ENCODE measurements around the gene CD59. TPM values are rescaled to one million over a fixed set of nuclear protein-coding genes. Genes with fewer than 3 reads are reported as not detected.

CD59 gene
- total and polyA plus RNA-seq, 2 experiments from 2014 or later, result 298 to 346 TPM

GRCh38 chr11:33770236-33770635 is 34.0 kb upstream of the CD59 start:
- no peaks in the 10 kb centered on the region for H3K9me3 ChIP-seq (ENCODE audit: low read depth)
- H3K27ac ChIP-seq, result no peak overlapping the region
- no peak for TF ChIP-seq EZH2phosphoT487 (IDR thresholded peaks at IDR 0.05; ENCODE audit: low read depth, severe bottlenecking, unreplicated experiment)
- TF ChIP-seq, protein P1, sequence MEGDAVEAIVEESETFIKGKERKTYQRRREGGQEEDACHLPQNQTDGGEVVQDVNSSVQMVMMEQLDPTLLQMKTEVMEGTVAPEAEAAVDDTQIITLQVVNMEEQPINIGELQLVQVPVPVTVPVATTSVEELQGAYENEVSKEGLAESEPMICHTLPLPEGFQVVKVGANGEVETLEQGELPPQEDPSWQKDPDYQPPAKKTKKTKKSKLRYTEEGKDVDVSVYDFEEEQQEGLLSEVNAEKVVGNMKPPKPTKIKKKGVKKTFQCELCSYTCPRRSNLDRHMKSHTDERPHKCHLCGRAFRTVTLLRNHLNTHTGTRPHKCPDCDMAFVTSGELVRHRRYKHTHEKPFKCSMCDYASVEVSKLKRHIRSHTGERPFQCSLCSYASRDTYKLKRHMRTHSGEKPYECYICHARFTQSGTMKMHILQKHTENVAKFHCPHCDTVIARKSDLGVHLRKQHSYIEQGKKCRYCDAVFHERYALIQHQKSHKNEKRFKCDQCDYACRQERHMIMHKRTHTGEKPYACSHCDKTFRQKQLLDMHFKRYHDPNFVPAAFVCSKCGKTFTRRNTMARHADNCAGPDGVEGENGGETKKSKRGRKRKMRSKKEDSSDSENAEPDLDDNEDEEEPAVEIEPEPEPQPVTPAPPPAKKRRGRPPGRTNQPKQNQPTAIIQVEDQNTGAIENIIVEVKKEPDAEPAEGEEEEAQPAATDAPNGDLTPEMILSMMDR (IDR thresholded peaks at IDR 0.05; ENCODE audit: poor library complexity), result no peak
- TF ChIP-seq EZH2 (IDR thresholded peaks at IDR 0.05; ENCODE audit: borderline replicate concordance), result no peak
- 75% methylated on average over 2 of the region's 2 CpGs for WGBS (ENCODE audit: low lambda C conversion rate, missing lambda C conversion rate)
- H2AFZ ChIP-seq, result no peak overlapping the region
- peaks cover 15% of the 10 kb centered on the region for H3K4me1 ChIP-seq (ENCODE audit: insufficient read depth)
- DNase-seq (ENCODE audit: low spot score), result no peak
- H3K79me2 ChIP-seq, result peaks cover 40% of the 10 kb centered on the region
- H3K36me3 ChIP-seq (replicated peaks; ENCODE audit: insufficient read depth, low read depth), result no peaks in the 10 kb centered on the region
- H3K27me3 ChIP-seq, result peaks cover under 1% of the 10 kb centered on the region
- H3K4me2 ChIP-seq, result no peak overlapping the region
- no peak overlapping the region for H3K4me3 ChIP-seq
- peaks cover 16% of the 10 kb centered on the region for H4K20me1 ChIP-seq (ENCODE audit: insufficient read depth, poor library complexity, severe bottlenecking)
- H3K9me2 ChIP-seq (replicated peaks; ENCODE audit: insufficient read depth), result no peaks in the 10 kb centered on the region

- WGBS (ENCODE audit: low lambda C conversion rate, missing lambda C conversion rate), result 87% methylated on average over 4 of the region's 4 CpGs
- no peak overlapping the region for H3K27ac ChIP-seq
- peaks cover 16% of the 10 kb centered on the region for H4K20me1 ChIP-seq (ENCODE audit: insufficient read depth, poor library complexity, severe bottlenecking)
- H3K4me2 ChIP-seq, result no peak overlapping the region
- no peak for TF ChIP-seq EZH2phosphoT487 (IDR thresholded peaks at IDR 0.05; ENCODE audit: low read depth, severe bottlenecking, unreplicated experiment)
- TF ChIP-seq, protein P1 (IDR thresholded peaks at IDR 0.05; ENCODE audit: poor library complexity), result no peak
- TF ChIP-seq EZH2 (IDR thresholded peaks at IDR 0.05; ENCODE audit: borderline replicate concordance), result no peak
- no peaks in the 10 kb centered on the region for H3K9me2 ChIP-seq (replicated peaks; ENCODE audit: insufficient read depth)
- no peak for DNase-seq (ENCODE audit: low spot score)
- no peak overlapping the region for H3K4me3 ChIP-seq
- H2AFZ ChIP-seq, result no peak overlapping the region
- H3K79me2 ChIP-seq, result peaks cover 40% of the 10 kb centered on the region
- H3K4me1 ChIP-seq (ENCODE audit: insufficient read depth), result peaks cover 12% of the 10 kb centered on the region
- H3K36me3 ChIP-seq (replicated peaks; ENCODE audit: insufficient read depth, low read depth), result no peaks in the 10 kb centered on the region
- no peaks in the 10 kb centered on the region for H3K9me3 ChIP-seq (ENCODE audit: low read depth)
- H3K27me3 ChIP-seq, result no peaks in the 10 kb centered on the region
Measured at GRCh38 chr11:33769542-33769941, 33.3 kb upstream of the CD59 start.

DNA sequence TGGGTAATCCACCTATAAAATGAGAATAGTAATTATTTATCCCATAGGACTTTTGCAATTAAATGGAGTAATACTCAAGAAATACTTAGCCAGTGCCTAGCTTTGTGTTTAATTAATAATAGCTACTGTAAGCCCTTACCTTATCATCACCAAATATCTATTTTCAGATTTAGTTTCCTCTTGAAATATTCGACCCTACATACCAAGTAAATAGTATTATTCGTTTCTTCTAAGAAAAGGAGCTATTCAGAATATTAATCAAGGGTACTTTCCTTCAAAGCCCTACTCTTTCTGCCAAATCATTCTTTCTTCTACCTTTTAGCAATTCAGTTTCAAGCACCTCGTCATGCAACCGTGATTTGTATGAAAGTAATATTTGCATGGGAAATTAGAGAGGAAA is 31.4 kb upstream of the CD59 start:
- Histone ChIP-seq H2AFZ (no peak overlapping the region), H3K36me3 (replicated peaks; ENCODE audit: insufficient read depth, low read depth) (no peaks in the 10 kb centered on the region), H4K20me1 (ENCODE audit: insufficient read depth, poor library complexity, severe bottlenecking) (peaks cover 8% of the 10 kb centered on the region), H3K27ac (no peak overlapping the region), H3K9me2 (replicated peaks; ENCODE audit: insufficient read depth) (no peaks in the 10 kb centered on the region), H3K79me2 (peaks cover 27% of the 10 kb centered on the region), H3K4me1 (ENCODE audit: insufficient read depth) (peaks cover 4% of the 10 kb centered on the region), H3K9me3 (ENCODE audit: low read depth) (no peaks in the 10 kb centered on the region), H3K27me3 (no peaks in the 10 kb centered on the region), H3K4me3 (no peak overlapping the region), H3K4me2 (no peak overlapping the region)
- TF ChIP-seq, protein P1 (IDR thresholded peaks at IDR 0.05; ENCODE audit: poor library complexity), result no peak
- TF ChIP-seq EZH2phosphoT487 (IDR thresholded peaks at IDR 0.05; ENCODE audit: low read depth, severe bottlenecking, unreplicated experiment), result no peak
- TF ChIP-seq EZH2 (IDR thresholded peaks at IDR 0.05; ENCODE audit: borderline replicate concordance), result no peak
- no peak for DNase-seq (ENCODE audit: low spot score)
- WGBS (ENCODE audit: low lambda C conversion rate, missing lambda C conversion rate), result 95% methylated on average over 4 of the region's 4 CpGs

DNA sequence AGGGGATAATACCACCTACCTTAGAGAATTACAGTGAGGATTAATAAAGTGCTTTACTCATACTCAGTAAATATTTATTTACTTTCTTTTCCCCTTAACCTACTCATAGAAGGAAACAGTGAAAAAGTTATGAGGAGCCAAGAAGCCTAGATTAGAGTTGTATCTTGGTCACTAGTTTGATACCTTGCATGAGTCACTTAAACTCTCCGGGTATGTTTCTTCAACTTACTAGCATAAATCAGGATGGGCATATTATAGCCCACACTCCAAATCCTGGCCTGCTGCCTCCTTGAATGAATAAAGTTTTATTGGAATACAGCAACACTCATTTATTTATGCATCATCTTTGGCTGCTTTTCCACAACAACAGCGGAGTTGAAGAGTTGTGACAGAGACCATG is 29.9 kb upstream of the CD59 start:
- peaks cover 11% of the 10 kb centered on the region for H3K79me2 ChIP-seq
- no peaks in the 10 kb centered on the region for H4K20me1 ChIP-seq (ENCODE audit: insufficient read depth, poor library complexity, severe bottlenecking)
- H3K27me3 ChIP-seq, result no peaks in the 10 kb centered on the region
- 92% methylated on average over 2 of the region's 2 CpGs for WGBS (ENCODE audit: low lambda C conversion rate, missing lambda C conversion rate)
- no peak overlapping the region for H3K4me3 ChIP-seq
- H2AFZ ChIP-seq, result no peak overlapping the region
- no peaks in the 10 kb centered on the region for H3K9me2 ChIP-seq (replicated peaks; ENCODE audit: insufficient read depth)
- no peaks in the 10 kb centered on the region for H3K9me3 ChIP-seq (ENCODE audit: low read depth)
- DNase-seq (ENCODE audit: low spot score), result no peak
- no peak overlapping the region for H3K4me2 ChIP-seq
- no peaks in the 10 kb centered on the region for H3K36me3 ChIP-seq (replicated peaks; ENCODE audit: insufficient read depth, low read depth)
- no peak overlapping the region for H3K27ac ChIP-seq
- no peaks in the 10 kb centered on the region for H3K4me1 ChIP-seq (ENCODE audit: insufficient read depth)
- no peak for TF ChIP-seq EZH2phosphoT487 (IDR thresholded peaks at IDR 0.05; ENCODE audit: low read depth, severe bottlenecking, unreplicated experiment)
- TF ChIP-seq, protein P1 (IDR thresholded peaks at IDR 0.05; ENCODE audit: poor library complexity), result no peak
- no peak for TF ChIP-seq EZH2 (IDR thresholded peaks at IDR 0.05; ENCODE audit: borderline replicate concordance)
